Measurements from ENCODE around the gene IPCEF1.
A peak's percentile ranks its signal among the peaks of the same experiment; 100 is the strongest.

GRCh38 chr6:154370545-154370944, 13.9 kb upstream of the IPCEF1 start:
- TF ChIP-seq, protein P1, sequence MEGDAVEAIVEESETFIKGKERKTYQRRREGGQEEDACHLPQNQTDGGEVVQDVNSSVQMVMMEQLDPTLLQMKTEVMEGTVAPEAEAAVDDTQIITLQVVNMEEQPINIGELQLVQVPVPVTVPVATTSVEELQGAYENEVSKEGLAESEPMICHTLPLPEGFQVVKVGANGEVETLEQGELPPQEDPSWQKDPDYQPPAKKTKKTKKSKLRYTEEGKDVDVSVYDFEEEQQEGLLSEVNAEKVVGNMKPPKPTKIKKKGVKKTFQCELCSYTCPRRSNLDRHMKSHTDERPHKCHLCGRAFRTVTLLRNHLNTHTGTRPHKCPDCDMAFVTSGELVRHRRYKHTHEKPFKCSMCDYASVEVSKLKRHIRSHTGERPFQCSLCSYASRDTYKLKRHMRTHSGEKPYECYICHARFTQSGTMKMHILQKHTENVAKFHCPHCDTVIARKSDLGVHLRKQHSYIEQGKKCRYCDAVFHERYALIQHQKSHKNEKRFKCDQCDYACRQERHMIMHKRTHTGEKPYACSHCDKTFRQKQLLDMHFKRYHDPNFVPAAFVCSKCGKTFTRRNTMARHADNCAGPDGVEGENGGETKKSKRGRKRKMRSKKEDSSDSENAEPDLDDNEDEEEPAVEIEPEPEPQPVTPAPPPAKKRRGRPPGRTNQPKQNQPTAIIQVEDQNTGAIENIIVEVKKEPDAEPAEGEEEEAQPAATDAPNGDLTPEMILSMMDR (IDR thresholded peaks at IDR 0.05; ENCODE audit: poor library complexity) = peak; percentile 53
- TF ChIP-seq EZH2 (IDR thresholded peaks at IDR 0.05; ENCODE audit: borderline replicate concordance) (no peak), EZH2phosphoT487 (IDR thresholded peaks at IDR 0.05; ENCODE audit: low read depth, severe bottlenecking, unreplicated experiment) (no peak)
